T-helper 2 cell treated with Interferon-gamma antibody and Interleukin-4, amounts not matched to agents 5 μg/mL and 100 μg/mL, for 36 hours (primary cell): ENCODE results near the gene TLE4.

Experiments used
- DNase-seq: peaks from one replicate; pipeline ENCODE4 v3.0.0; 2021; ENCODE audit warnings: low spot score
- H3K27ac Mint-ChIP-seq: one replicate; pipeline ENCODE4 v1.8.0; 2021; ENCODE audit warnings: mild to moderate bottlenecking, mixed read lengths
- H3K27me3 Mint-ChIP-seq: one replicate; pipeline ENCODE4 v1.8.0; 2021; ENCODE audit warnings: low read depth, mixed read lengths
- H3K36me3 Mint-ChIP-seq: one replicate; pipeline ENCODE4 v1.8.0; 2021; ENCODE audit warnings: low read depth, mixed read lengths
- H3K4me1 Mint-ChIP-seq: one replicate; pipeline ENCODE4 v1.8.0; 2021; ENCODE audit warnings: low read depth, mixed read lengths
- H3K4me3 Mint-ChIP-seq: one replicate; pipeline ENCODE4 v1.8.0; 2022; ENCODE audit warnings: mild to moderate bottlenecking, moderate library complexity, mixed read lengths
- H3K9me3 Mint-ChIP-seq: one replicate; pipeline ENCODE4 v1.8.0; 2021; ENCODE audit warnings: mixed read lengths

Gene TLE4

GRCh38 chr9:79662537-79662956 is 90.8 kb downstream of the TLE4 start:
- Mint-ChIP-seq H3K27me3 (no peaks in the 10 kb centered on the region), H3K9me3 (no peaks in the 10 kb centered on the region), H3K4me1 (peaks cover 21% of the 10 kb centered on the region), H3K4me3 (no peak overlapping the region), H3K36me3 (peaks cover 7% of the 10 kb centered on the region), H3K27ac (no peak overlapping the region)
- DNase-seq, result no peak

DNA sequence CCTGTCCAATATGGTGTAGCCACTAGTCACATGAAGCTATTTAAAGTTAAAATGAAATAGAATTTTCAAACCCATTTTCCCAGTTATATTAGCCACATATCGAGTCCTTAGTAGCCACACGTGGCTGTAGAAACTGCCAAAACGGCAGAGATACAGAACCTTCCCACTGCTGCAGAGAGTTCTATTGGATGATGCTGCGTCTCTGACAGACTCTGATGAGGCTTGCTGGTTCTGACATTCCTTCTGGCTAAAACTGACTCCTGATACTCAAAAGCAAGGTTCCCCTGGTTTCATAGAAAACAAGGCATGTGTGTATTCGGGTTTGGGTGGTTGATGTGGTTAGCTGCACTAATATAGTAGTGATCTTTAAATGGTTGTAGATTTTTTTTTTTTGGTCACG is 91.5 kb downstream of the TLE4 start:
- H3K4me3 Mint-ChIP-seq, result no peak overlapping the region
- DNase-seq, result no peak
- H3K27ac Mint-ChIP-seq, result no peak overlapping the region
- no peaks in the 10 kb centered on the region for H3K9me3 Mint-ChIP-seq
- peaks cover 7% of the 10 kb centered on the region for H3K36me3 Mint-ChIP-seq
- H3K4me1 Mint-ChIP-seq, result peaks cover 21% of the 10 kb centered on the region
- no peaks in the 10 kb centered on the region for H3K27me3 Mint-ChIP-seq

GRCh38 chr9:79663878-79664277 is 92.1 kb downstream of the TLE4 start:
- peaks cover 21% of the 10 kb centered on the region for H3K4me1 Mint-ChIP-seq
- no peak overlapping the region for H3K27ac Mint-ChIP-seq
- no peak overlapping the region for H3K4me3 Mint-ChIP-seq
- no peaks in the 10 kb centered on the region for H3K27me3 Mint-ChIP-seq
- no peaks in the 10 kb centered on the region for H3K9me3 Mint-ChIP-seq
- no peak for DNase-seq
- peaks cover 7% of the 10 kb centered on the region for H3K36me3 Mint-ChIP-seq

DNA sequence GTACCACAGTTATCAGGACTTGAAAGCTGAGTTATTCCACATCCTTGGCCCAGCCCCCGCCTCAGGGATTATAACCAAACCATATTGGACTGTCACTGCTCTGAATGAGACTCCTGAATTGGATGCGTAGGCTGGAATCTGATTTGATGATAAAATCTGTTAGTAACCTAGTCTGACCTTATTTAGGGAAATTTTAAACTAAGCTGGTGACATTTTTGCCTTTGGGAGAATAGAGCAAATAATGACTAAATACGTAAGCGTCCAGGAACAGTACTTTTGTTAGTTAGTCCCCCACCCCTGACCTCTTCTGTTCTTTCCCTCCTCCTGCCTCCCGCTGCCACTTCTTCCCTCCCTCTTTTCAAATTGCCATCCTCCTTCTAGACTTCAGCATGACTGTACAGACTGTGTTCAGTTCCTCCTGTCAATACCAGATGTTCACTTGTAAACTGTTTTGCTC is 92.6 kb downstream of the TLE4 start:
- H3K27ac Mint-ChIP-seq, result no peak overlapping the region
- no peak for DNase-seq

DNA sequence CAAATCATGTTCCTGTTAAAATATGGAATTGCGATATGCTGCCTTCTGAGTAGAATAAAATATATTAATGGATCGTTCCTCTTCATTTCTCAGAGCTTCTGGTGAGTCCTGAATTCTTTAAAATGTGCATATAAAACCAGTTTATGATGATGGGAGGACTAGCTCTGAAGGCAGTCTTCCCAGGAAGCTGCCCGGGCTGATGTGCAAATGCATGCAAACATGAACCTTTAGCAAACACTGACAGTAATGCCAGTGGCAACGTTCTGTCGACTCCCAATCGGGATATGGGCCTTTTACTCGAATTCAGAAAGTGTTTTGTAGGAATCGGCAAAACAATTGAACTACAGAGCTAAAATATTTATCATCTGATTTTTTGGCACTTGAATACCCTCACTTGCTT is 93.6 kb downstream of the TLE4 start:
- Mint-ChIP-seq H3K4me1 (peaks cover 24% of the 10 kb centered on the region), H3K27me3 (no peaks in the 10 kb centered on the region), H3K4me3 (no peak overlapping the region), H3K27ac (no peak overlapping the region), H3K36me3 (peaks cover 16% of the 10 kb centered on the region), H3K9me3 (no peaks in the 10 kb centered on the region)
- no peak for DNase-seq

More for the DNA sequence above, 92.6 kb downstream of the TLE4 start:
- Mint-ChIP-seq H3K36me3 (peaks cover 10% of the 10 kb centered on the region), H3K27me3 (no peaks in the 10 kb centered on the region), H3K4me3 (no peak overlapping the region), H3K4me1 (peaks cover 21% of the 10 kb centered on the region), H3K9me3 (no peaks in the 10 kb centered on the region)

DNA sequence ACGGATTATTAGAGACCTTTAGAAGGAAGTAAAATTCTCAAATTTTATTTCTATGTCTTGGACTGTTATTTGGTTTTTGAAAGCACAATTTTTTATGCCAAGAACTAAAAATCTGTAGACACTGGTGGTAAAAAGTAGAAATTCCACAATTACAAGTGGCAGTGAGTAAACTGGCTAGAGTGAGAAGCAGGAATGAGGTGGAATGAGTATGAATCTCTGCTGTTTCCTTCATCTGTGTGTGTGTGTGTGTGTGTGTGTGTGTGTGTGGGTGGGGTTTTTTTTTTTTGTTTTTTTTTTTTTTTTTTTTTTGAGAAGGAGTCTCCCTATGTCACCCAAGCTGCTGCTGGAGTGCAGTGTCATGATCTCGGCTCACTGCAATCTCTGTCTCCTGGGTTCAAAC is 94.2 kb downstream of the TLE4 start:
- H3K27me3 Mint-ChIP-seq, result no peaks in the 10 kb centered on the region
- no peak overlapping the region for H3K27ac Mint-ChIP-seq
- H3K36me3 Mint-ChIP-seq, result peaks cover 19% of the 10 kb centered on the region
- H3K9me3 Mint-ChIP-seq, result no peaks in the 10 kb centered on the region
- no peak for DNase-seq
- H3K4me1 Mint-ChIP-seq, result peaks cover 24% of the 10 kb centered on the region
- H3K4me3 Mint-ChIP-seq, result no peak overlapping the region

DNA sequence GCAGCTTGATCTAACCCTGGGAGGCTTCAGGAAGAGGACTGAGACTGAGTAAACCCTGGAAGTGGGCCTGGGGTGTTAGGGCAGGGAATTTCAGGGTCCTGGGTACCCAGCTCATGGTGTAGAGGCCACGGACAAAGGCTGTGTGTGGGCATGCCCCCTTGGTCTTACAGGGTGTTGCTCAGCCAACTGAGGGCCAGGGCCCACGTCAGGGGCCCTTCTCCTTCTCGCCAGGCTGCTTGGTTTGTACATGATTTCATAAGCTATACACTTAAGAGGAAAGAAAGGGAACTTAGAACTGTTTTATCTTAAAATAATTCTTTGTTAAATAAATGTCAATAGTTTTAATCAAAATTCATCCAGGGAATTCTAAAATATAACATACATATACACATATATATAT is 95.4 kb downstream of the TLE4 start:
- no peak overlapping the region for H3K27ac Mint-ChIP-seq
- H3K36me3 Mint-ChIP-seq, result peaks cover 19% of the 10 kb centered on the region
- no peak for DNase-seq
- no peaks in the 10 kb centered on the region for H3K9me3 Mint-ChIP-seq
- no peaks in the 10 kb centered on the region for H3K27me3 Mint-ChIP-seq
- peaks cover 19% of the 10 kb centered on the region for H3K4me1 Mint-ChIP-seq
- no peak overlapping the region for H3K4me3 Mint-ChIP-seq

- no peaks in the 10 kb centered on the region for H3K9me3 Mint-ChIP-seq
- H3K4me1 Mint-ChIP-seq, result peaks cover 16% of the 10 kb centered on the region
- H3K4me3 Mint-ChIP-seq, result no peak overlapping the region
- no peak overlapping the region for H3K27ac Mint-ChIP-seq
- no peak for DNase-seq
- H3K36me3 Mint-ChIP-seq, result peaks cover 19% of the 10 kb centered on the region
- H3K27me3 Mint-ChIP-seq, result no peaks in the 10 kb centered on the region
Measured at GRCh38 chr9:79667817-79668436, 96.2 kb downstream of the TLE4 start.

GRCh38 chr9:79668956-79669355 is 97.2 kb downstream of the TLE4 start:
- no peaks in the 10 kb centered on the region for H3K27me3 Mint-ChIP-seq
- H3K36me3 Mint-ChIP-seq, result peaks cover 16% of the 10 kb centered on the region
- no peak for DNase-seq
- H3K4me3 Mint-ChIP-seq, result no peak overlapping the region
- H3K9me3 Mint-ChIP-seq, result no peaks in the 10 kb centered on the region
- H3K4me1 Mint-ChIP-seq, result peaks cover 18% of the 10 kb centered on the region
- H3K27ac Mint-ChIP-seq, result no peak overlapping the region

DNA sequence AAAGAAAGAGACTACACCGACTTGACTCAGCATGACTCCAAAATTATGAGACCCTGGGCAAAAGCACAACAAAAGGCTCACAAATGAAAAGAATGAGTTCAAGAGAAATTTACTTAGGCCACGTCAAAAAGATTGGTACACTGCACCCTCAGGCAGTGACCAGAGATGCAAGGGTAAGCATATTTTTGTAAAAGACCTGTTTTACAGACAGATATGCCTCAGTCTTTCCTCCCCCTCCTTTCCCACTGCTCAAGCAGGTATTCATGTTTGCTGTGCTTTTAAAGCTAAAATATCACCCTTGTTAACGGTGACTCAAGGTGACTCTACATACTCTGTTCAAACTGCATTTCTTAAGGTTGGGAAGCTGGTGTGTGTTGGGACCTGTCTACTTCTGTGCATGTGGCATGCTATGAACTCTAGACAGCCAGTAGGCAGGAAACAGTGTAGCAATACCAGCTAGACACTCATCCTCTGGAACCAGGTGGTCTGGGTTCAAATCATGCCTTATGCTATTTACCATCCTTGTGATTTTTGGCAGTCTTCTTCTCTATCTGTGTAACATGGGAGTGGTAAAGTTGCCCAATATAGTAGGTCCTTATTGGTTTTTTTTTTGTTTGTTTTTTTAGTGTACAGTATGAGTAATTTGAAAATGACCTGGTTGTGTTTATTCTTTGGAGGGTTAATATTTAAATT is 98.7 kb downstream of the TLE4 start:
- Mint-ChIP-seq H3K9me3 (no peaks in the 10 kb centered on the region), H3K27ac (no peak overlapping the region), H3K36me3 (peaks cover 15% of the 10 kb centered on the region), H3K4me3 (no peak overlapping the region), H3K4me1 (peaks cover 20% of the 10 kb centered on the region), H3K27me3 (no peaks in the 10 kb centered on the region)
- no peak for DNase-seq

- no peaks in the 10 kb centered on the region for H3K27me3 Mint-ChIP-seq
- H3K27ac Mint-ChIP-seq, result no peak overlapping the region
- no peak overlapping the region for H3K4me3 Mint-ChIP-seq
- DNase-seq, result no peak
- peaks cover 13% of the 10 kb centered on the region for H3K36me3 Mint-ChIP-seq
- H3K4me1 Mint-ChIP-seq, result peaks cover 18% of the 10 kb centered on the region
- no peaks in the 10 kb centered on the region for H3K9me3 Mint-ChIP-seq
Measured at GRCh38 chr9:79671558-79671957, 99.8 kb downstream of the TLE4 start.

DNA sequence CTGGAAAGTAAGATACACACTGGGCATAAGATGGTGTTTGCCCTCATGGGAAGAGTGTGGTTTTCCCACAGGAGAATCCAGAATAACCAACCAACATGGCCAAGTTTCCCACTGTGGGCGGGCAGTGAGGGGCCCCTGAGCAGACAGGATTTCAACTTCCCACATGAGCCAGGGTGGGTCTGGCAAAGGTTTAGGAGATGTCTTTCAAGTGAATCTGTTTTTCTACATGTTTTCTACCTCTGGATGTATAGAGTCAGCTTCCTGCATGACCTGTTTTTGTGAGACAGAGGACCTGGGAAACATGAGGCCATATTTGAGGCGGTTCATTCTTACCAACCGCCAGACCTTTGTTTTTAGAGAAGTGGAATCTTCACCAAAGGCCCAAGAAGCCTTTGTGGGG is 100.5 kb downstream of the TLE4 start:
- Mint-ChIP-seq H3K27me3 (no peaks in the 10 kb centered on the region), H3K27ac (no peak overlapping the region), H3K4me1 (peaks cover 18% of the 10 kb centered on the region), H3K4me3 (no peak overlapping the region), H3K9me3 (no peaks in the 10 kb centered on the region), H3K36me3 (peaks cover 13% of the 10 kb centered on the region)
- DNase-seq, result no peak

DNA sequence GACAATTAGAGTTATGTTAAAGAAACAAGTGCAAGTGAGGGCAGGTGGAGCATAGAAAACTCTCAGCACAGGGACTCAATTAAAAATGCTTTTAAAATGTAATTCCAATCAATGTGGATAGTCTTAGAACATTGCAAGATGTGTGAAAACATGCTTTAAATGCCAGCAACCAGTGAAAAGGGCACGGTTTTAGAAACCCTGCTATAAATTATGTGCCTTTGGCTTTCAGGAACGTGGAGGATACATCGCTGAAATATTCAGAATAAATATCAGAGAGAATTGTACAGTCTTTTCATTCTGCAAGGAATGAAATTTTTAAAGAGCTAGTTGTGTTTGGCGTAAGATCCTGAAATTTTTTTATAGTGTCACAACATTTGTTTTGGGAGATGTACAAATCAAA is 101.1 kb downstream of the TLE4 start:
- H3K27me3 Mint-ChIP-seq, result no peaks in the 10 kb centered on the region
- H3K27ac Mint-ChIP-seq, result no peak overlapping the region
- H3K36me3 Mint-ChIP-seq, result peaks cover 12% of the 10 kb centered on the region
- no peaks in the 10 kb centered on the region for H3K9me3 Mint-ChIP-seq
- peaks cover 18% of the 10 kb centered on the region for H3K4me1 Mint-ChIP-seq
- no peak overlapping the region for H3K4me3 Mint-ChIP-seq
- DNase-seq, result no peak

DNA sequence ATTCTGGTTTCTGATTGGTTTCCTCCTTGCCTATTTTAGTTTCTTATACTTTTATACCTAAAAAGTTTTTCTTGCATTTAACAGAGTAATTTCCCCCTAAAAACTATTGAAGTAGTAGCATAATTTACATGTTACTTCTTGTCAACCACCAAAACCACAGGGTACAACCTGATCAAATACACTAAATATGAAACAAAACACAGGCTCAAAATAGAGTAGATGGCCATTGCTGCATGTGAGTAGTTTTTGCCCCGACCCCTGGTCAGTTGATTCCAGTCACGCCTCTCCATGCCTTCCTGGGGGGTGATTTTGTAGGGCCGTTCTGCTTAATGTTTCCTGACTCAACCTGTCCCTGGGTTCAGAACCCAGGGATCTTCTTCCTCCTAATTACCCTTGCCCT is 101.8 kb downstream of the TLE4 start:
- Mint-ChIP-seq H3K27ac (no peak overlapping the region), H3K4me1 (peaks cover 18% of the 10 kb centered on the region), H3K4me3 (no peak overlapping the region), H3K9me3 (no peaks in the 10 kb centered on the region), H3K36me3 (peaks cover 12% of the 10 kb centered on the region), H3K27me3 (no peaks in the 10 kb centered on the region)
- DNase-seq, result no peak
